Choroid plexus epithelial cell (primary cell): ENCODE results near the gene RIPOR3.

Experiments used
- DNase-seq: peaks from one replicate; pipeline ENCODE4 v3.0.0-alpha.2; 2010; ENCODE audit warnings: low read depth
- H3K4me3 ChIP-seq: 2 replicates; pipeline ENCODE4 v1.5.1; 2011; ENCODE audit warnings: low read depth, mild to moderate bottlenecking, control low read depth, low read length, moderate library complexity
- CTCF ChIP-seq: conservative IDR thresholded peaks from 2 replicates; pipeline ENCODE4 v1.5.1; 2011; ENCODE audit warnings: low read depth, mild to moderate bottlenecking, control low read depth, inconsistent platforms, low read length, moderate library complexity

The RIPOR3 gene

GRCh38 chr20:50595433-50595895 lies 95.9 kb downstream of the RIPOR3 start:
- TF ChIP-seq CTCF, result no peak
- no peak overlapping the region for H3K4me3 ChIP-seq
- DNase-seq, result peak; percentile 24

- DNase-seq, result peak; percentile 39
- H3K4me3 ChIP-seq, result no peak overlapping the region
- peak; percentile 6 for TF ChIP-seq CTCF
These were observed 96.5 kb downstream of the RIPOR3 start for GRCh38 chr20:50594591-50595432.

GRCh38 chr20:50594231-50594590 lies 97.1 kb downstream of the RIPOR3 start:
- TF ChIP-seq CTCF, result no peak
- H3K4me3 ChIP-seq, result no peak overlapping the region
- peak; percentile 45 for DNase-seq

GRCh38 chr20:50593005-50593335 lies 98.4 kb downstream of the RIPOR3 start:
- no peak for TF ChIP-seq CTCF
- no peak for DNase-seq
- no peak overlapping the region for H3K4me3 ChIP-seq

- TF ChIP-seq CTCF, result no peak
- no peak for DNase-seq
- H3K4me3 ChIP-seq, result no peak overlapping the region
These were observed 98.9 kb downstream of the RIPOR3 start for GRCh38 chr20:50592282-50593004.

GRCh38 chr20:50591233-50591852 lies 100.0 kb downstream of the RIPOR3 start:
- no peak for DNase-seq
- TF ChIP-seq CTCF, result no peak

More at GRCh38 chr20:50591233-50591852, 100.0 kb downstream of the RIPOR3 start:
- no peak overlapping the region for H3K4me3 ChIP-seq
